Measurements from ENCODE around the gene CCNG2.

DNA sequence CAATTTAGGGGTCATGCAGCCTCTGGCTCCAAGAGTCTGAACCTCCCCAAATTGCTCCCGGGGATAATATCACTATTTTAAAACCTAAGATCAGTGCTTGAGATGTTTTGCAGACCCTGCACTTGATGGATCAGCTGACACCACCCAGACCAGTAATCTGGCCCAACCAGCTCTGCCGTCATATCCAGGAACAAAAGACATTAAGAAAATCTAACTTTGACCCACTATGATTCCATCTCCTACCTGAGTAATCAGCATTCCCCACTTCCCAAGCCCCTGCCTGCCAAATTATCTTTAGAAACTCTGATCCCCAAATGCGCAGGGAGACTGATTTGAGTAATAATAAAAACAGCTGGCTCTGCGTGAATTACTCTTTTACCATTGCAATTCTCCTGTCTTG is 34.4 kb upstream of the CCNG2 start:
- TF ChIP-seq, protein P1, sequence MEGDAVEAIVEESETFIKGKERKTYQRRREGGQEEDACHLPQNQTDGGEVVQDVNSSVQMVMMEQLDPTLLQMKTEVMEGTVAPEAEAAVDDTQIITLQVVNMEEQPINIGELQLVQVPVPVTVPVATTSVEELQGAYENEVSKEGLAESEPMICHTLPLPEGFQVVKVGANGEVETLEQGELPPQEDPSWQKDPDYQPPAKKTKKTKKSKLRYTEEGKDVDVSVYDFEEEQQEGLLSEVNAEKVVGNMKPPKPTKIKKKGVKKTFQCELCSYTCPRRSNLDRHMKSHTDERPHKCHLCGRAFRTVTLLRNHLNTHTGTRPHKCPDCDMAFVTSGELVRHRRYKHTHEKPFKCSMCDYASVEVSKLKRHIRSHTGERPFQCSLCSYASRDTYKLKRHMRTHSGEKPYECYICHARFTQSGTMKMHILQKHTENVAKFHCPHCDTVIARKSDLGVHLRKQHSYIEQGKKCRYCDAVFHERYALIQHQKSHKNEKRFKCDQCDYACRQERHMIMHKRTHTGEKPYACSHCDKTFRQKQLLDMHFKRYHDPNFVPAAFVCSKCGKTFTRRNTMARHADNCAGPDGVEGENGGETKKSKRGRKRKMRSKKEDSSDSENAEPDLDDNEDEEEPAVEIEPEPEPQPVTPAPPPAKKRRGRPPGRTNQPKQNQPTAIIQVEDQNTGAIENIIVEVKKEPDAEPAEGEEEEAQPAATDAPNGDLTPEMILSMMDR (IDR thresholded peaks at IDR 0.05; ENCODE audit: insufficient read depth, low read length, poor library complexity, severe bottlenecking): no peak
- no peak for TF ChIP-seq EZH2phosphoT487 (conservative IDR thresholded peaks at IDR 0.05; ENCODE audit: low read length)
